Activated T-cell treated with anti-CD3 and anti-CD28 coated beads for 4 hours (primary cell): ENCODE results near the gene HEPHL1.
"Not testable (repeated sequence)": the region's sequence is repeated elsewhere in the genome, so short reads cannot be mapped to it uniquely, and the experiment has no call there.

Experiments
- DNase-seq: peaks from one replicate; pipeline ENCODE4 v3.0.0-alpha.2; 2020

Gene HEPHL1

DNA sequence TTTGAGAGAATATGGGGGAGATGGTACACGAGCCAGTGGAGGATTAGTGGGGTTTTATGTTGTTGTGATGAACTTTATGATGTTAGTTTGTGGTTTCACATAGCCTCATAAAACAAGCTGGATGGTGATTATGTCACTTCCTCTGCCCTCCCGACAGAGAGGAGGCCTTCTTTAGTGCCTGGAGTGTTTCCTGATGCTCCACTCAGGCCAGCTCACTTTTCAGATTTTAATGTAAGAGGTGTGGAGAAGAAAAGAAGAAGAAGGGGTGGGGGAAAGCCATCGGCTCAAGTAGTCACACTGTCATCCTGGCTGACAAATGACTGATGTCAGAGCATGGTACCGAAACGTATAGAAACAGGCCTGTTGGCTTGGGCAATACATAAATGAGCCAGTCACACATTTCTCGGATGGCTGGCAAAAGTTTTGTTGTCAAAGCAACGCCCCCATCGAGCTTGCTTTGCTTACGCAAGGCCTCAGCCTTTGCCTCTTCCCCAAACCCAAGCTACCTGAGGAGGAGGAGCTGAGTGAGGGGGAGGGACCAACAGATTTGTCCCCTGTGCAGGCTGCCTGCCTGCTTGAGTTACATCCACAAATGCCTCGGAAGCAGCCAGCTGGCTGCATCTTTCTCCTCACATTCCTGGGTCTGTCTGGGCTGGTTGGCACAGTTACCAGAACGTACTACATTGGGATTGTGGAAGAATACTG, at the start of gene HEPHL1:
Gene HEPHL1 (plus strand): TSS at position 578 of the 705 bp plus-strand sequence. CDS start 15 bp downstream, at position 593.
- DNase-seq: no peak

GRCh38 chr11:93972790-93973189, 48.4 kb upstream of the HEPHL1 start:
- no peak for DNase-seq

- not testable (repeated sequence) for DNase-seq
These were observed 47.7 kb upstream of the HEPHL1 start for GRCh38 chr11:93973322-93974051.

GRCh38 chr11:93974759-93975158, 46.4 kb upstream of the HEPHL1 start:
- DNase-seq: no peak

- not testable (repeated sequence) for DNase-seq
These were observed 44.4 kb upstream of the HEPHL1 start for GRCh38 chr11:93976577-93977254.

- no peak for DNase-seq
These were observed 37.5 kb upstream of the HEPHL1 start for GRCh38 chr11:93983542-93984195.

GRCh38 chr11:93984196-93984567, 37.0 kb upstream of the HEPHL1 start:
- DNase-seq: no peak

GRCh38 chr11:93984936-93985335, 36.2 kb upstream of the HEPHL1 start:
- DNase-seq: no peak

DNA sequence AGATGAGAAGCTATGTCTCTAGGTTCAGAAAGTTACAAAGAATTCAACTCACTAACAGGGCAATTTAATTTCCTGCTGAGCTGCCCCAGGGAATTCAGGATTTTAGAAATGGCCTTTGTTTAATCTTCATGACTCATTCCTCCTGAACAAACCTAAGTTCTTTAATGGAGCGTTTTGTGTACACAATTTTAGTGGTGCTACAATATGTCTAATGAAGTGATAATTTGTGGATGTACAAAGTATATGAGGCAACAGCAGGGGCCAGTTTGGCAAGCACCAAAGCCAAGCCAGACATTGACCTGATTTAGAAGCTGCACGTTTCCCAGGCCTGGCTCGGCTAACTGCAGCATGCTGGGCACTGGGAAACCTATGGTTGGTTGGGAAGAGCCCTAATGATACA, 34.4 kb upstream of the HEPHL1 start:
- DNase-seq: no peak

GRCh38 chr11:93988455-93988854, 32.7 kb upstream of the HEPHL1 start:
- DNase-seq: no peak

DNA sequence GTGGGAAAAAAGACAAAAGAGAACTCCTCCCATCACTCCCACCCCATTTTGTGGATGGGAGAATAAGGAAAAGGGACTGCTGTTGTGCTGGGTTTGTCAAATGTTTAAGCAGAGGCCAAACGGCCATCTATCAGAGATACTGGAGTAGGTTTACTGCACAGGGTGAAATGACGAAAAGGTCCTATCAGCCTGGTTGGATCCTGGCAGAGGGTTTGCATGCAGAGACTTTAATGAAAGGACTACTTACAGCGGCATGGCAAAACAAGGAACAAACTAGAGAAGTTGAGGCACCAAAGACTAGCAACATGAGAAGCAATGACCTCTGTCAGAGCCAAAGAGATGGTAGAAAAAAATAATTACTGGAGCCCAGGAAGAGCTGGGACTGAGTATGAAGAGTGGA, 32.2 kb upstream of the HEPHL1 start:
- no peak for DNase-seq

- DNase-seq: no peak
These were observed 27.4 kb upstream of the HEPHL1 start for GRCh38 chr11:93993747-93994146.

DNA sequence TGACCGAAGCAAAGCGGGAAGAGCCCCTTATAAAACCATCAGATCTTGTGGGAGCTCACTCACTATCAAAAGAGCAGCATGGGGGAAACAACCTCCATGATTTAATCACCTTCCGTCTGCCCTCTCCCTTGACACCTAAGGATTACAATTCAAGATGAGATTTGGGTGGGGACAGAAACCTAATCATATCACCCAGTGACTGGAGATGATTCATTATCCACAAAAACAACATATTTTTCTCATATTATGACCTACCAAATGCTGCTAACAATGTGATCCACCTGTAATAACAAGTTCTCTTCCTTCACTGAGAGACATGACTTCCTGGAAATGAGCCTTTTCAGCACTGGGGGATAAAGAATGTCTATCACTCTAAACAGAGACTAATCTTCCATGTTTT, 23.4 kb upstream of the HEPHL1 start:
- DNase-seq: no peak

GRCh38 chr11:94000659-94001058, 20.5 kb upstream of the HEPHL1 start:
- no peak for DNase-seq

- no peak for DNase-seq
These were observed 18.9 kb upstream of the HEPHL1 start for GRCh38 chr11:94002226-94002625.

GRCh38 chr11:94007426-94007825, 13.7 kb upstream of the HEPHL1 start:
- no peak for DNase-seq

DNA sequence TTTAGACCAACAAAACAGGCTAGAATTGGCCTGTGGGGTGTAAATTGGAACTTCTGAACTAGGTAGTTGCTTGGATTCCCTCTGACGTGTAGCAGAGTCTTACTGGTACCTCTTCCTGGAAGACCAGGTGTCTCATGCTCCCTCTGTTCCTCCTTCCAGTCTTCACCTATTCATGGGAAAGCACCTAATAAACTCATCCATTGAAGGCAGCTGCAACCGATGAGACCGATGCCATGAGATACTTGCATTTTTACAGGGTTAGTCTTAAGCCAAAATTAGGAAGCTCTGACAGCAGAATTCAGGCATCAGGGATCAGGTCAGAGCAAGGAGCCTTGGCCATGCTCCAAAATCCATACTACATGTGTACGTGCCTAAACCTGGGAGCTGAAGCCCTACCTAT, 13.2 kb upstream of the HEPHL1 start:
- no peak for DNase-seq

- DNase-seq: no peak
These were observed 11.0 kb upstream of the HEPHL1 start for GRCh38 chr11:94010136-94010535.

- no peak for DNase-seq
These were observed 9.7 kb upstream of the HEPHL1 start for GRCh38 chr11:94011478-94011877.

- DNase-seq: no peak
These were observed 3.7 kb upstream of the HEPHL1 start for GRCh38 chr11:94017446-94017845.

DNA sequence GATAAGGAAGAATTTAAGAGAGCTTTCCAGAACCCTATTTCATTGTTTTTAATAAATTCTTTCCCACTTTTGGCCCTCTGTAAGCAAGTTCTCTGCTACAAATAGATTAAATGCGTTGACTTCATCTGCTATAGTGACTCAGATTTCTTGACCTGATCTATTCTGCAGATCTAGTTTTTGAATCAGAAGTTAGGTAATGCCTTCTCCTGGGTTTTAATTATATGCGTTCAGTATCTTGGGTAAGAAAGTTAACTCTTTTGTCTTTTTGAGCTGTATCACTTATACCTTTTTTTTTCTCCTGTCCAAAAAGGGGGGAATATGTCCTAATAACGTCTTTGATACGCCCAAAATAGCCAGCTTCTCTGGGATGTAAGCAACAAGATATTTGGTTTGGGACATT, 2.4 kb upstream of the HEPHL1 start:
- DNase-seq: no peak

DNA sequence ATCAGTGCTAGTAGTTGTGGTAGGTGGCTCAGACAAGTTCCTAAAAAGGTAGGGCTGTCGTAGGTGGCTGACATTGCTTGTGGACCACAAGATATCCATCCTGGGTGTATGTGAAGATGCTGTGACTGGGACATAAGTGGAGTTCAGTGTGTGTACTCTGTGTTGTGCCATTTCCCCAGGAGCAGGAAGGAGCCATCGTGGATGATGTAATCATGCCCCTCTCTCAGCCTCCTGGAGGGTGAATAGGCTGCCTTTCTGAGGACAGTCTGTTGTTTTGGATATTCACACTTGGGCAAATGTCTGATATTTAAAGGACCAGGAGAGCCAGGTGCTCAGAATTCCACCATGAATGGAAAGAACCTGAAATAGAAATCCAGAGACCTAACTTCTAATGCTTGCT, 2.7 kb downstream of the HEPHL1 start:
- no peak for DNase-seq

GRCh38 chr11:94024547-94024946, 3.4 kb downstream of the HEPHL1 start:
- no peak for DNase-seq
